Neuronal stem cell (in vitro differentiated cells): ENCODE data around the gene ITPR1.

Experiments used
- DNase-seq: peaks from one replicate; pipeline ENCODE4 v3.0.0-alpha.2; 2013; ENCODE audit warnings: low spot score
- H2AFZ ChIP-seq: one replicate; pipeline ENCODE4 v1.6.1; 2013; ENCODE audit warnings: mild to moderate bottlenecking, low read length, inconsistent platforms
- H2AK5ac ChIP-seq: 2 replicates; pipeline ENCODE4 v1.6.1; 2013; ENCODE audit warnings: low read depth, mild to moderate bottlenecking, inconsistent platforms, low read length, moderate library complexity, mixed read lengths
- H2BK120ac ChIP-seq: 2 replicates; pipeline ENCODE4 v1.6.1; 2013; ENCODE audit warnings: low read depth, mild to moderate bottlenecking, inconsistent platforms, low read length, moderate library complexity, mixed read lengths
- H2BK12ac ChIP-seq: one replicate; pipeline ENCODE4 v1.6.1; 2013; ENCODE audit warnings: low read length, inconsistent platforms
- H2BK15ac ChIP-seq: 2 replicates; pipeline ENCODE4 v1.6.1; 2013; ENCODE audit warnings: mild to moderate bottlenecking, low read length, inconsistent platforms, mixed read lengths
- H2BK5ac ChIP-seq: one replicate; pipeline ENCODE4 v1.6.1; 2013; ENCODE audit warnings: inconsistent platforms, mild to moderate bottlenecking, low read length, moderate library complexity
- H3K14ac ChIP-seq: one replicate; pipeline ENCODE4 v1.6.1; 2013; ENCODE audit warnings: low read length, inconsistent platforms
- H3K18ac ChIP-seq: 2 replicates; pipeline ENCODE4 v1.6.1; 2013; ENCODE audit warnings: low read length, inconsistent platforms
- H3K23ac ChIP-seq: 2 replicates; pipeline ENCODE4 v1.6.1; 2013; ENCODE audit warnings: low read depth, mild to moderate bottlenecking, mixed read lengths, low read length, inconsistent platforms; ENCODE audit not compliant: poor library complexity
- H3K27ac ChIP-seq: replicated peaks from 3 replicates; pipeline ENCODE4 v1.5.1; 2013; ENCODE audit warnings: low read length, inconsistent platforms
- H3K27me3 ChIP-seq, 3 experiments: 2 replicates each; pipeline ENCODE4 v1.6.1; 2013; ENCODE audit warnings: low read length in 3 of 3, mild to moderate bottlenecking in 2 of 3, inconsistent platforms in 1 of 3, low read depth in 1 of 3, mixed read lengths in 1 of 3, moderate library complexity in 1 of 3; ENCODE audit not compliant: control insufficient read depth in 3 of 3, insufficient read depth in 3 of 3
- H3K36me3 ChIP-seq, 2 donors: replicated peaks in 1 of 2; 2 replicates each; pipeline ENCODE4 v1.6.1; 2013; ENCODE audit warnings: low read length in 2 of 2; ENCODE audit not compliant: control insufficient read depth in 2 of 2, insufficient read depth in 2 of 2
- H3K4ac ChIP-seq: 2 replicates; pipeline ENCODE4 v1.6.1; 2013; ENCODE audit warnings: inconsistent platforms, mild to moderate bottlenecking, low read length, moderate library complexity
- H3K4me1 ChIP-seq, 2 donors: 1 replicate in 1 of 2; 2 replicates in 1 of 2; pipeline ENCODE4 v1.6.1; 2013; ENCODE audit warnings: low read length in 2 of 2, low read depth in 1 of 2; ENCODE audit not compliant: control insufficient read depth in 2 of 2, insufficient read depth in 1 of 2
- H3K4me2 ChIP-seq: one replicate; pipeline ENCODE4 v1.6.1; 2013; ENCODE audit warnings: mild to moderate bottlenecking, low read length, inconsistent platforms; ENCODE audit not compliant: insufficient read depth, poor library complexity, severe bottlenecking
- H3K4me3 ChIP-seq, 2 donors: 2 replicates each; pipeline ENCODE4 v1.5.1; 2013; ENCODE audit warnings: low read length in 2 of 2, mild to moderate bottlenecking in 2 of 2, inconsistent platforms in 1 of 2, moderate library complexity in 1 of 2
- H3K79me1 ChIP-seq: one replicate; pipeline ENCODE4 v1.6.1; 2013; ENCODE audit warnings: low read depth, mild to moderate bottlenecking, inconsistent platforms, low read length, moderate library complexity
- H3K9ac ChIP-seq: one replicate; pipeline ENCODE4 v1.6.1; 2013; ENCODE audit warnings: mild to moderate bottlenecking, low read depth, low read length, inconsistent platforms; ENCODE audit not compliant: poor library complexity
- H3K9me3 ChIP-seq, 2 donors: replicated peaks in 1 of 2; 2 replicates each; pipeline versions ENCODE3 to v1.6.1; 2013; ENCODE audit warnings: low read length in 2 of 2, mild to moderate bottlenecking in 2 of 2, inconsistent platforms in 1 of 2, low read depth in 1 of 2, mixed read lengths in 1 of 2, moderate library complexity in 1 of 2; ENCODE audit not compliant: control insufficient read depth in 2 of 2, insufficient read depth in 1 of 2
- H4K8ac ChIP-seq: one replicate; pipeline ENCODE4 v1.6.1; 2013; ENCODE audit warnings: low read depth, mild to moderate bottlenecking, inconsistent platforms, low read length, moderate library complexity
- H4K91ac ChIP-seq: one replicate; pipeline ENCODE4 v1.6.1; 2013; ENCODE audit warnings: low read length, low read depth, mild to moderate bottlenecking, inconsistent platforms; ENCODE audit not compliant: poor library complexity
- WGBS, 2 donors: extraction: QIAGEN DNeasy Blood & Tissue Kit; methylation state at CpG; one replicate each; pipeline ENCODE4 v1.1.7; 2013; ENCODE audit warnings: missing lambda C conversion rate in 2 of 2, mixed read lengths in 1 of 2; ENCODE audit not compliant: insufficient read length in 2 of 2, insufficient replicate concordance in 1 of 2; ENCODE audit errors: extremely low coverage in 2 of 2; 5-methylcytosine and 5-hydroxymethylcytosine counted together

ITPR1 gene

GRCh38 chr3:4503050-4503449 is 9.9 kb downstream of the ITPR1 start:
- Histone ChIP-seq H3K4me1 (peaks cover 0 to 4% of the 10 kb centered on the region in 2 donors), H3K18ac (no peak overlapping the region), H4K8ac (no peak overlapping the region), H2BK15ac (no peak overlapping the region), H3K14ac (no peak overlapping the region), H2AFZ (no peak overlapping the region), H3K79me1 (no peaks in the 10 kb centered on the region), H2BK12ac (no peak overlapping the region), H3K4me2 (no peak overlapping the region), H4K91ac (no peak overlapping the region), H2AK5ac (no peak overlapping the region), H2BK5ac (no peak overlapping the region), H3K23ac (no peak overlapping the region), H3K27ac (no peak overlapping the region), H3K36me3 (no peaks in the 10 kb centered on the region), H3K9me3 (no peaks in the 10 kb centered on the region), H3K4me3 (no peak overlapping the region), H3K4ac (no peak overlapping the region), H2BK120ac (no peak overlapping the region), H3K27me3 (no peaks in the 10 kb centered on the region), H3K9ac (no peak overlapping the region)
- DNase-seq: no peak
- WGBS, 2 donors: no CpG with 5 or more reads among the region's 5 CpGs

GRCh38 chr3:4504340-4505261 is 11.5 kb downstream of the ITPR1 start:
- Histone ChIP-seq H3K79me1 (no peaks in the 10 kb centered on the region), H4K91ac (no peak overlapping the region), H3K27me3 (no peaks in the 10 kb centered on the region), H2AK5ac (no peak overlapping the region), H2BK15ac (no peak overlapping the region), H3K27ac (no peak overlapping the region), H3K36me3 (no peaks in the 10 kb centered on the region), H2BK120ac (no peak overlapping the region), H3K9me3 (no peaks in the 10 kb centered on the region), H3K9ac (no peak overlapping the region), H3K23ac (no peak overlapping the region), H3K4me2 (no peak overlapping the region), H3K4ac (no peak overlapping the region), H3K4me3 (no peak overlapping the region), H3K14ac (no peak overlapping the region), H3K4me1 (peaks cover 0 to 8% of the 10 kb centered on the region in 2 donors), H2BK12ac (no peak overlapping the region), H2AFZ (no peak overlapping the region), H3K18ac (no peak overlapping the region), H4K8ac (no peak overlapping the region), H2BK5ac (no peak overlapping the region)
- no CpG with 5 or more reads among the region's 14 CpGs for WGBS, 2 donors
- DNase-seq: no peak

GRCh38 chr3:4505688-4506558 is 12.8 kb downstream of the ITPR1 start:
- Histone ChIP-seq H2BK15ac (no peak overlapping the region), H3K9me3 (peaks cover 0 to 1% of the 10 kb centered on the region in 2 donors), H3K18ac (no peak overlapping the region), H3K79me1 (no peaks in the 10 kb centered on the region), H3K4me1 (peaks cover 0 to 8% of the 10 kb centered on the region in 2 donors), H2AK5ac (no peak overlapping the region), H2BK120ac (no peak overlapping the region), H3K9ac (no peak overlapping the region), H3K36me3 (no peaks in the 10 kb centered on the region), H2AFZ (no peak overlapping the region), H2BK12ac (no peak overlapping the region), H3K23ac (no peak overlapping the region), H3K4me2 (no peak overlapping the region), H3K27me3 (no peaks in the 10 kb centered on the region), H3K4ac (no peak overlapping the region), H3K4me3 (no peak overlapping the region), H3K14ac (no peak overlapping the region), H4K8ac (no peak overlapping the region), H3K27ac (no peak overlapping the region), H2BK5ac (no peak overlapping the region), H4K91ac (no peak overlapping the region)
- no peak for DNase-seq
- no CpG with 5 or more reads among the region's 6 CpGs for WGBS, 2 donors

- Histone ChIP-seq H3K23ac (no peak overlapping the region), H3K9me3 (peaks cover 0 to 1% of the 10 kb centered on the region in 2 donors), H4K8ac (no peak overlapping the region), H2BK15ac (no peak overlapping the region), H2BK120ac (no peak overlapping the region), H3K4ac (no peak overlapping the region), H4K91ac (no peak overlapping the region), H3K9ac (no peak overlapping the region), H3K27me3 (no peaks in the 10 kb centered on the region), H2BK12ac (no peak overlapping the region), H3K4me2 (no peak overlapping the region), H3K14ac (no peak overlapping the region), H3K4me3 (no peak overlapping the region), H3K27ac (no peak overlapping the region), H3K36me3 (no peaks in the 10 kb centered on the region), H2AFZ (no peak overlapping the region), H3K4me1 (peaks cover 0 to 8% of the 10 kb centered on the region in 2 donors), H3K18ac (no peak overlapping the region), H2BK5ac (no peak overlapping the region), H2AK5ac (no peak overlapping the region), H3K79me1 (no peaks in the 10 kb centered on the region)
- no CpG with 5 or more reads among the region's 2 CpGs for whole genome bisulfite sequencing, 2 donors
- DNase-seq: no peak
These were observed 13.4 kb downstream of the ITPR1 start for GRCh38 chr3:4506559-4507023.
